ENCODE measurements around the gene C3orf52.

Gene C3orf52

GRCh38 chr3:112074006-112074405 lies 12.2 kb upstream of the C3orf52 start:
- peaks cover 11% of the 10 kb centered on the region for H3K27me3 Mint-ChIP-seq
- no peaks in the 10 kb centered on the region for H3K4me1 Mint-ChIP-seq (ENCODE audit: low read depth)
- no peak overlapping the region for H3K27ac Mint-ChIP-seq
- H3K9me3 Mint-ChIP-seq: peaks cover 6% of the 10 kb centered on the region
- H3K36me3 Mint-ChIP-seq (ENCODE audit: low read depth): no peaks in the 10 kb centered on the region
- intact Hi-C loops (cut with micrococcal nuclease): no loop called here
- H3K4me3 Mint-ChIP-seq: no peak overlapping the region

GRCh38 chr3:112074616-112075497 lies 11.3 kb upstream of the C3orf52 start:
- Mint-ChIP-seq H3K36me3 (ENCODE audit: low read depth) (no peaks in the 10 kb centered on the region), H3K4me1 (ENCODE audit: low read depth) (no peaks in the 10 kb centered on the region), H3K27me3 (peaks cover 7% of the 10 kb centered on the region), H3K27ac (no peak overlapping the region), H3K4me3 (no peak overlapping the region), H3K9me3 (peaks cover 6% of the 10 kb centered on the region)
- intact Hi-C loops (cut with micrococcal nuclease): no loop called here

- Mint-ChIP-seq H3K27ac (no peak overlapping the region), H3K9me3 (no peaks in the 10 kb centered on the region)
- intact Hi-C loops (cut with micrococcal nuclease): no loop called here
Observed at GRCh38 chr3:112078125-112079083, 7.8 kb upstream of the C3orf52 start.

GRCh38 chr3:112083239-112083638 lies 3.0 kb upstream of the C3orf52 start:
- Mint-ChIP-seq H3K4me1 (ENCODE audit: low read depth) (peaks cover 16% of the 10 kb centered on the region), H3K27ac (no peak overlapping the region), H3K27me3 (peaks cover 60% of the 10 kb centered on the region), H3K36me3 (ENCODE audit: low read depth) (no peaks in the 10 kb centered on the region), H3K9me3 (no peaks in the 10 kb centered on the region), H3K4me3 (no peak overlapping the region)
- intact Hi-C loops (cut with micrococcal nuclease): no loop called here

More at GRCh38 chr3:112078125-112079083, 7.8 kb upstream of the C3orf52 start:
- Mint-ChIP-seq H3K27me3 (peaks cover 19% of the 10 kb centered on the region), H3K4me3 (no peak overlapping the region), H3K36me3 (ENCODE audit: low read depth) (no peaks in the 10 kb centered on the region), H3K4me1 (ENCODE audit: low read depth) (no peaks in the 10 kb centered on the region)

GRCh38 chr3:112084980-112085705 lies 1.0 kb upstream of the C3orf52 start:
- Mint-ChIP-seq H3K27ac (no peak overlapping the region), H3K27me3 (peaks cover 74% of the 10 kb centered on the region), H3K36me3 (ENCODE audit: low read depth) (no peaks in the 10 kb centered on the region), H3K9me3 (no peaks in the 10 kb centered on the region), H3K4me3 (no peak overlapping the region), H3K4me1 (ENCODE audit: low read depth) (peaks cover 16% of the 10 kb centered on the region)
- intact Hi-C loops (cut with micrococcal nuclease): no loop called here

- H3K27me3 Mint-ChIP-seq: peaks cover 75% of the 10 kb centered on the region
- intact Hi-C loops (cut with micrococcal nuclease): no loop called here
- H3K9me3 Mint-ChIP-seq: no peaks in the 10 kb centered on the region
- H3K36me3 Mint-ChIP-seq (ENCODE audit: low read depth): no peaks in the 10 kb centered on the region
- H3K4me1 Mint-ChIP-seq (ENCODE audit: low read depth): peaks cover 16% of the 10 kb centered on the region
- no peak overlapping the region for H3K27ac Mint-ChIP-seq
- H3K4me3 Mint-ChIP-seq: peak overlapping the region; percentile 73
Observed at GRCh38 chr3:112085735-112086075, 484 bp upstream of the C3orf52 start.

GRCh38 chr3:112086875-112087524 lies 811 bp downstream of the C3orf52 start:
- peaks cover 85% of the 10 kb centered on the region for H3K27me3 Mint-ChIP-seq
- no peaks in the 10 kb centered on the region for H3K36me3 Mint-ChIP-seq (ENCODE audit: low read depth)
- intact Hi-C loops (cut with micrococcal nuclease): no loop called here
- no peak overlapping the region for H3K27ac Mint-ChIP-seq
- H3K4me1 Mint-ChIP-seq (ENCODE audit: low read depth): peaks cover 16% of the 10 kb centered on the region
- peak overlapping the region; percentile 37 for H3K4me3 Mint-ChIP-seq
- H3K9me3 Mint-ChIP-seq: no peaks in the 10 kb centered on the region

- Mint-ChIP-seq H3K27ac (no peak overlapping the region), H3K9me3 (no peaks in the 10 kb centered on the region), H3K27me3 (peaks cover 89% of the 10 kb centered on the region), H3K4me3 (no peak overlapping the region), H3K36me3 (ENCODE audit: low read depth) (no peaks in the 10 kb centered on the region), H3K4me1 (ENCODE audit: low read depth) (peaks cover 24% of the 10 kb centered on the region)
- intact Hi-C loops (cut with micrococcal nuclease): no loop called here
Observed at GRCh38 chr3:112087746-112088145, 1.6 kb downstream of the C3orf52 start.

GRCh38 chr3:112088944-112089343 lies 2.8 kb downstream of the C3orf52 start:
- intact Hi-C loops (cut with micrococcal nuclease): no loop called here
- Mint-ChIP-seq H3K4me3 (no peak overlapping the region), H3K36me3 (ENCODE audit: low read depth) (no peaks in the 10 kb centered on the region), H3K9me3 (no peaks in the 10 kb centered on the region), H3K27ac (no peak overlapping the region), H3K4me1 (ENCODE audit: low read depth) (peaks cover 29% of the 10 kb centered on the region), H3K27me3 (peaks cover 89% of the 10 kb centered on the region)

- no peak overlapping the region for H3K27ac Mint-ChIP-seq
- intact Hi-C loops (cut with micrococcal nuclease): no loop called here
Observed at GRCh38 chr3:112089956-112090886, 4.0 kb downstream of the C3orf52 start.

GRCh38 chr3:112090887-112091586 lies 4.8 kb downstream of the C3orf52 start:
- no peak overlapping the region for H3K4me3 Mint-ChIP-seq
- intact Hi-C loops (cut with micrococcal nuclease): no loop called here

More at GRCh38 chr3:112089956-112090886, 4.0 kb downstream of the C3orf52 start:
- Mint-ChIP-seq H3K4me1 (ENCODE audit: low read depth) (peaks cover 29% of the 10 kb centered on the region), H3K9me3 (no peaks in the 10 kb centered on the region), H3K27me3 (peaks cover 84% of the 10 kb centered on the region), H3K36me3 (ENCODE audit: low read depth) (no peaks in the 10 kb centered on the region), H3K4me3 (no peak overlapping the region)

More at GRCh38 chr3:112090887-112091586, 4.8 kb downstream of the C3orf52 start:
- peaks cover 84% of the 10 kb centered on the region for H3K27me3 Mint-ChIP-seq
- no peaks in the 10 kb centered on the region for H3K9me3 Mint-ChIP-seq
- no peak overlapping the region for H3K27ac Mint-ChIP-seq
- H3K4me1 Mint-ChIP-seq (ENCODE audit: low read depth): peaks cover 26% of the 10 kb centered on the region
- H3K36me3 Mint-ChIP-seq (ENCODE audit: low read depth): no peaks in the 10 kb centered on the region
